HG03442 (cell line): ENCODE data around the gene ZNF543.
"Not testable (repeated sequence)": the region's sequence is repeated elsewhere in the genome, so short reads cannot be mapped to it uniquely, and the experiment has no call there.

ENCODE experiments used
- ATAC-seq: cut with Tn5 transposase; IDR thresholded peaks from one replicate; pipeline ENCODE4 v1.9.1; 2021; ENCODE audit warnings: mild to moderate bottlenecking, moderate library complexity; ENCODE audit not compliant: unreplicated experiment

Gene ZNF543

DNA sequence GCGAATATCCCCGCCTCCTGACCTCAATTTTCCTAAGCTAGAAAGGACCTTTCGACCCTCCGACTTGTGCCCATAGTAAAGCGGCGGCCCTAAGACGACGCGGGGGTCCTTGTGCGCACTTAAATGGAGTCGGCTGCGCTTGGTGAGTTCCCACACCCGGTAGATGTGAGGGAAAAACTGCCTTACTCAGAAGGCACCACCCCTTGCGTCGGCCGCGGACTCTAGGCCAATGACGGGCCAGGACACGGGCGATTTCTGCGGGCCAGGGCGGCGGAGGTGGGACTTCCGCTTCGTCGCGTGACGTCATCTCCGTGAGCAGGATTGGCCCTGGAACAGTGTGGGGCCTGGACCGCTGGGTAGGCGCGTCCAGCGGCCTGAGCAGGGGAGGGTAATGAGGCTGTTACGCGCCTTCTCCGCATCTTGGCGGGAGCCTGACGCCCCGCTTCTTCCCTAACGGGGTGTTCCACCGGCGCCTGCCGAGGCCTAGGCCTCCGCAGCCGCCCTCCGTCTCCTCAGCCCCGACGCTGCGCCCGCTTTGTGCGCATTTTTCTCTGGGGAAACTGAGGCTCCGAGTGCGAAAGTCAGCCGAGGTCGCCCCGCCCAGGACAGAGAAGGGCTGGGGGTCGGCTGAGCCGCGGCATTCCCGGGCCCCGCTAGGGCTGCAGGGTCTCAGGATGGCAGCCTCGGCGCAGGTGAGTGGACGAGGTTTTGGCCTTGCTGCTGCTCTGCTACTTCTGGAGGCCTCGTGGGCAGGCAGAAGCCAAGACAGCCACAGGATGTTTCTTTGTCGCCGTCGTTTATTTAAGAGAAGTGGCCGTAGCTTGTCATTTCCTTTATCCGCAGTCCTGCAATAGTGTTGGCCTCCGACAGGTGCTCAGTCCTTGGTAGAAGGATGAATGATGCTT lies at the start of gene ZNF543:
Gene ZNF543 (plus strand): TSS at position 293 of the 905 bp plus-strand sequence. CDS start 382 bp downstream, at position 675.
- peak; percentile 98 for ATAC-seq

DNA sequence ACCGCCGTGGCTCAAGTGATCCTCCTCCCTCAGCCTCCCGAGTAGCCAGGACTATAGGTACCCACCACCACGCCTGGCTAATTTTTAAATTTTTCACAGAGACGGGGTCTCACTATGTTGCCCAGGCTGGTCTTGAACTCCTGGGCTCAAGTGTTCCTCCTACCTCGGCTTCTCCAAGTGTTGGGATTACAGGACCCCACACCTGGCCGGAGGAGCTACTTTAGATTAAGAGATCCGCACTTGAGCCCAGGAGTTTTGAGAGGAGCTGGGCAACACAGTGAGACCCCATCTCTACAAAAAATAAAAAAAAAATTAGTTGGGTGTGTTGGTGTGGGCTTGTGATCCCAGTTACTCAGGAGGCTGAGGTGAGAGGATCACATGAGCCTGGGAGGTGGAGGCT lies 49.0 kb upstream of the ZNF543 start:
- no peak for ATAC-seq

DNA sequence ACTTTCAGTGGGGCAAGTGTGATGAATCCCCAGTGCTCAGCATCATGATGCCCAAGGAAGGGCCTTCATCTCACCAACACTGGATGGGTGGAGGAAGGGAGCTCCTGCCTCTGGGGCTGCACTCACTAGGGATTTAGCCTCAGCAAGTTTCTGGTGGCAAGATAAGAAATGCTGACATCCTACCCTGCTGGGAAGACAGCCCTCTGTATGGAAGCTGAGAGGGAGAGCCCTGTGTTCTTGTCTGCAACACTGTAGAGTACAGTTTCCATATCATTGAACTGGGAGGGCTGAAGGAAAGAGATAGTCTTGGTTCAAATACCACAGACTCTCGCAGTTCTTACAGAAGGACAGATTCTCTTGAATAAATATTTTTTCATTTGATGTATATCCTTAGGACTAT lies 47.3 kb upstream of the ZNF543 start:
- ATAC-seq = no peak

DNA sequence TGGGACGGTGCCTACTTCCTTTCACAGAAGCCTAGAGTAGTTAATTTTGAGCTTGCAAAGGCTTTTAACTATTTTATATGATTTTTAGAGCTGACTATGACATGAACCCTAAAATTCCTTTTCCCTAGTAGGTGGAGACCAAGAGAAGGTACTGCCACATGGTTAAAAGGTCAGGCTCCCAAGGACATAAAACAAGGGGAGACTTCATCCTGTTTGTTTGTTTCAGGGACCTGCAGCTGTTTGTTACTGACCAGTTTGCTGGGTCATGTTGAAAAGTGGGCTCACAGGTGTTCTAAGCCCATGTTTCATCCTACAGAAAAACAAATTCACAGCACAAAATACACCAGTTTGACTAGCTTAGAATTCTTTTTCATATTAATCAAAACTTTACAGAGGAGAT lies 43.8 kb upstream of the ZNF543 start:
- no peak for ATAC-seq

DNA sequence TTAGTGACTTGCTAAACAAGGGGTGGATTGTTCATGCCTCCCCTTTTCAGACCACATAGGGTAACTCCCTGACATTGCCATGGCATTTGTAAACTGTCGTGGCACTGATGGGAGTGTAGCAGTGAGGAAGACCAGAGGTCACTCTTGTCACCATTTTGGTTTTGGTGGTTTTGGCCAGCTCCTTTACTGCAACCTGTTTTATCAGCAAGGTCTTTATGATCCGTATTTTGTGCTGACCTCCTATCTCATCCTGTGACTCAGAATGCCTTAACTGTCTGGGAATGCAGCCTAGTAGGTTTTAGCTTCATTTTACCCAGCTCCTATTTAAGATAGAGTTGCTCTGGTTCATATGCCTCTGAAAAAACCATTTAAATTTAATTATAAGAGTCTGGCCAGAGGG lies 41.8 kb upstream of the ZNF543 start:
- not testable (repeated sequence) for ATAC-seq

DNA sequence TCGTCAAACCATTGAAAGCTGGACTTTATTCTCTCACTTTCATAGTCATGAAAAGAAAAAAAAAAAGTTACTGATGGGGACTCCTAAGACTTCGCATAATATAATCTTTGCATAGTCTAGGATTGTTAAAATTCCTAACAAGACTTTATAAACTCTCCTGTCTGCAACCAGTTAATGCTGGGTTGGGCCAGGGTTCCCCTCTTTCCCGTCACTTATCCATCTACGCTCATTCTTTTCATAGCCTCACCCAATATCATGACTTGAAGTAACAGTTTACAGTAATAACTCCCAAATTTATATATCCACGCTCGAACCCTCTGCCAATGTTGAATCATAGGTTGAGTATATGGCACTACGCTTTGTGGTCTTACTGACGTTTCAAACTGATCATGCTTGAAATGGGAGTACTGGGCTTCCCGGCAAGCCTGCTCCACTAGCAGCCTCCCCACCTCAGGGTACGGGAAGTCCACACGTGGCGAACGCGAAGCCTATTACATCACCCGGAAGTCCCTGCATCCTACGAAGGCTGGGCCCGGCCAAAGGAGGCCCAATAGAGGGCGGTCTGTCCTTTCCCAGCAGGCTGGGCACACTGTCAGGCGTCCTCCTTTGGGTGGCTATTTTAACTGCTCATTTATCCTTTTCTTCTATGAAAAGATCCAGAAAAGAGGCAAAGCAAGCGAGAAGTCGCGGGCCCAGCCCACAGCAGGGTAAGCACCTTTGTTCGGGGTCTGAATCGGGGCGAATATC lies 40.7 kb upstream of the ZNF543 start:
- peak; percentile 59 for ATAC-seq

DNA sequence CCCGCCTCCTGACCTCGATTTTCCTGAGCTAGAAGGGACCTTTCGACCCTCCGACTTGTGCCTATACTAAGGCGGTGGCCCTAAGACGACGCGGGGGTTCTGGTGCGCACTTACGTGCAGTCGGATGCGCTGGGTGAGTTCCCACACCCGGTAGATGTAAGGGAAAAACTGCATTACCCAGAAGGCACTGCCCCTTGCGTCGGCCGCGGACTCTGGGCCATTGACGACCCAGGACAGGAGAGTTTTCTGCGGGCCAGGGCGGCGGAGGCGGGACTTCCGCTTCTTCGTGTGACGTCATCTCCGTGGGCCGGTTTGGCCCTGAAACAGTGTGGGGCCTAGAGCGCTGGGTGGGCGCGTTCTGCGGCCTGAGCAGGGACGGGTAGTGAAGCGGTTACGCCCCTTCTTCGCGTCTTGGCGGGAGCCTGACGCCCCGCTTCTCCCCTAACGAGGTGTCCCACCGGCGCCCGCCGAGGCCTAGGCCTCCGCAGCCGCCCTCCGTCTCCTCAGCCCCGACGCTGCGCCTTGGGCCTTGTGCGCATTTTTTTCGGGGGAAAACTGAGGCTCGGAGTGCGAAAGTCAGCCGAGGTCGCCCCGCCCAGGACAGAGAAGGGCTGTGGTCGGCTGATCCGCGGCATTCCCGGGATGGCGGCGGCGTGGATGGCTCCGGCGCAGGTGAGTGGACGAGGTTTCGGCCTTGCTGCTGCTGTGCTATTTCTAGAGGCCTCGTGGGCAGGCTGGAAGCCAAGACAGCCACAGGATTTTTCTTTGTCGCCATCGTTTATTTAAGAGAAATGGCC lies 39.9 kb upstream of the ZNF543 start, which contains the start of gene ZNF460:
Gene ZNF460 (plus strand): TSS at position 321 of the 797 bp plus-strand sequence. CDS start 322 bp downstream, at position 643.
- peak; percentile 83 for ATAC-seq

DNA sequence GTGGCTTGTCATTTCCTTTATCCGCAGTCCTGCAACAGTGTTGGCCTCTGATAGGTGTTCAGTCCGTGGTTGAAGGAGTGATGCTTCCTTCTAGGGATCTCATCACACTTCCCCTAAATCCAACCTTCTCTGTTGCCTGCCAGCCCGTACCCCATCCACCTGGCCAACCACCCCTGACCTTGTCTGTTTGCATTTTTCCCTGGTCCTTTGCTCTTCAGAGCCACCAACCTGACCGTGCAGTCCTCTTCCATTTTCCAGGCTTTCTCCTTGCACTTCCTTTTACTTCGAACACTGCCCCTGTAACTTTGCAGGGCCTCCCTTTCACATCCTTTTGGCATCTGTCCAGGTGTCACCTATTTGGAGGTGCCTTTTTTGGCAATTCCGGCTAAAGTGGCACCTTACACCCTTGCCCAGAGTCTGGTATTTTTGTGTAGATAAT lies 39.3 kb upstream of the ZNF543 start:
- ATAC-seq = no peak

DNA sequence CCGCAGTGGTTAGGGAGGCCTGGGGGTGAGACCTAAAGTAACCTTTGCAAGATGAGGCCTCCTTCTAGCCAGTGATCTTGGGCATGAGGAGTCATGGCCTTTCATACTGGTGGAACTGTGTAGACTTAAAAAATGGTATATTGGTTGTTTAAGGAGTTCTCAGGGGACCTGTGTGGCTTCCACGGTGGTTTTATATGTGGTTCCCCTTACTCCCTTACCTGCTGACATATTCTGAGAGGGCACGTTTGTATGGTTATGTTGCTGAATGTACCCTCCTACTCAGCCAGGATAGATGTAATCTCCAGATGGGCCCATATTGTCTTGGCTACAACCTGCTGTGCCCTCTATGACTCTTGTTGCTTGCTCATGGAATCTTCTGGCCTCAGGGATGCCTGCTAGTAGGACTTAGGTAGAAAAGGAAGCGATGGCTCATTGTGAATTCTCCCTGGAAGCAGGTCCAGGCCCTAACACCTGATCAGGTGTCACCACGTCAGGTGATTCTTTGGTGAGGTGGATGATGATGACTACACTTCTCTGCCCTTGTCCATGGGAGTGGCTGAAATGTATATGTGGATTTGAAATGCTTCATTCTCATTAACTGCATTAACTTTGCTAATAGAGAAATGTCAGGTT lies 38.1 kb upstream of the ZNF543 start:
- no peak for ATAC-seq

DNA sequence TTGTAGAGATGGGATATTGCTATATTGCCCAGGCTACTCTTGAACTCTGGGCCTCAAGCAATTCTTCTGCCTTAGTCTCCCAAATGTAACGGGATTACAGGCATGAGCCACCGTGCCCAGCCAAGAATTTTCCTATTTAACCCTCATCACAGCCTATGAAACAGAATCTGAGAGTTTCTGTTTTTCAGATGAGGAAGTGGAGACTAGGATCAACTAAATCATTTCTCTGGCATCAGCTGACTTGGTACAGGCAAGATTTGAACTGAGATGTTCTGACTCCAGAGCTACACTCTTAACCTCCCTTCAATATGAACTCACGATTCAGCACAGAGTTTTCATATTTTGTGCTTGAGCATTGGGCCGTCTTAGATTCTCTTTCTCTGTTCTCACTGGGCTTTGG lies 31.9 kb upstream of the ZNF543 start:
- no peak for ATAC-seq

DNA sequence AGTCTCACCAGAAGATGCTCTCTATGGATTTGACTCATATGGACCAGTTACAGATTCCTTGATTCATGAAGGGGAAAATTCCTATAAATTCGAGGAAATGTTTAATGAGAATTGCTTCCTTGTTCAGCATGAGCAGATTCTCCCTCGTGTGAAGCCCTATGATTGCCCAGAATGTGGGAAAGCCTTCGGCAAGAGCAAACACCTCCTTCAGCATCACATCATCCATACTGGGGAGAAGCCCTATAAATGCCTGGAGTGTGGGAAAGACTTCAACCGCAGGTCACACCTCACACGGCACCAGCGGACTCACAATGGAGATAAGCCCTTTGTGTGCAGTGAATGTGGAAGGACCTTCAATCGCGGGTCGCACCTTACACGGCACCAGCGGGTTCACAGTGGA lies 29.3 kb upstream of the ZNF543 start:
- no peak for ATAC-seq

DNA sequence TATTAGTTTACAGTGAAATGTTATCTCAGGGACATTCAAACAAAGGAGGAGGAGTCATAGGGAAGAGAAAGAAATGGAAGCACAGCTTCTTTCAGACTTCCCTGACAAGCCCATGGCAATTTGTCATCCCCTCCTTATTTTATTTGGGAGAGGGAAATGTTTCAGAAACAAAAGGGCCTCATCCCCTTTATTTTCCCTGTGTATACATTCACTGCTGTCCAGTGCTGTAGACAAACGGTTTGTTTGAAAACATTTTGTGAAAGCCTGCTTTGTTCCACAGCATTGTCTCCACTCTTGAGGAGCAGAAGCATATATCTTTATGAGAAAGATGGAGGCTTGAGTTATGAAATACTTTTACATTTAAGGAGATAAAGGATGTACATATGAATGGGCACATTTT lies 27.7 kb upstream of the ZNF543 start:
- ATAC-seq = no peak

DNA sequence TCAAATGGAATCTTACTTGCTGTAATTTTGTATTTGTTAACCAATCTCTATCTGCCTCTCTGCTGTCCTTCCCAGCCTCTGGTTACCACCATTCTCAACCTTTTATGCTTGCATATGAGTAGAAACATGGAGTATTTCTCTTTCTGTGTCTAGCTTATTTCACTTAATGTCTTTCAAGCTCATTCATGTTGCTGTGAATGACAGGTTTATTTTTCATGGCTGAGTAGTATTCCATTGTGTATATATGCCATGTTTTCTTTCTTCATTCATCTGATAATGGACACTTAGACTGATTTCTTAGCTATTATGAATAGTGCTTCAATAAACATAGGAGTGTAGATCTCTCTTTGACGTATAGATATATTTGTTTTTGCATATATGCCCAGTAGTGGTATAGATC lies 26.6 kb upstream of the ZNF543 start:
- ATAC-seq = no peak

DNA sequence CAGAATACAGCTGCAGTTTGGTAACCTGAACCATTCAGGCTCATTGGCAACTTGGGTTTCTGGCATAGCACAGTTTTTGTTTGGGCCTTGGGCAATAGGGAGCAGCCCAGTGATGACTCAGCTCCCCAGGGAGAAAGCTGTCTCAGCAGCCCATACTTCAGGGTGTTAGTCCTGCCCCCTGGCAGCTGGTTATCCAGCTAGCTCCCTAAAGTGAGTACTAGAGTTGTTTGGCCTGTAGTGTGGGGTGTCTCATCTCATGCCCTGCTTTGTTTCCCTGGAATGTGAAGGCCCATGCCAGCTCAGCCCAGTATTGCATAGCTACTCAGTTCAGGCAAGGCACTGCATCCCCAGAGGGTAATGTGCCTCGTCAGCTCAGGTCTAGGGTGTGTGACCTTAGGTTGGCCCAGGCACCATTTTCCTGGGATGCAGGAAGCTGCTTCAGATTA lies 18.2 kb upstream of the ZNF543 start:
- ATAC-seq = no peak

DNA sequence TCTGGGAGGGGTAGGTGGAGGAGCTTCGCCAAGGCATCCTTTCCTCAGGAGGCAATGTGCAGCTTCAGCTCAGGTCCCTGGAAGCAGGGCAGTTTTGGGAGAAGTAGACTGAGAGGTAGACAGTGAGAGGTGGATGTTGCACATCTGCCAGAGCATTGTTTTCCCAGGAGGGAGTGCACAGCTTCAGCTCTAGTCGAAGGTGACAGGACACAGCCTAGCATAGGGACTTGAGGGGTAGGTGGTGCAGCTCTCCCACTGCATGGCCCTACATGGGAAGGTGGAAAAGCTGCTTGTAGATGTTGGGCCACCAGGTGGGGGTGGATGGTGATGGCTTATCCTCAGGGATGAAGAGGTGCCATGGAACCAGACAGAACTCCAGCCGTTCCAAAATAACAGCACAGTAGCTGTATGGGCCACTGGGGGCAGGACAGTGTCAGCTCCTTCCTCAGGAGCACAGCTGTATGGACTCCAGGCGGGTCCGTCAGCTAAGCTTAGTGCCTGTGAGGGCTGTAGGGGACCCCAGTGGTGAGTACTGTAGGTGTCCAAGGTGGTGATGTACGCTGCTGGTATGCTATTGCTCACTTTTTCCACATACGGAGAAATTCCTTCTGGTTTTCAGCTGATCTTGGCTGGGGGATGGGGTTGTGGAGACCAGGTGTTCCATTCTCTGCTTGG lies 17.4 kb upstream of the ZNF543 start:
- no peak for ATAC-seq

DNA sequence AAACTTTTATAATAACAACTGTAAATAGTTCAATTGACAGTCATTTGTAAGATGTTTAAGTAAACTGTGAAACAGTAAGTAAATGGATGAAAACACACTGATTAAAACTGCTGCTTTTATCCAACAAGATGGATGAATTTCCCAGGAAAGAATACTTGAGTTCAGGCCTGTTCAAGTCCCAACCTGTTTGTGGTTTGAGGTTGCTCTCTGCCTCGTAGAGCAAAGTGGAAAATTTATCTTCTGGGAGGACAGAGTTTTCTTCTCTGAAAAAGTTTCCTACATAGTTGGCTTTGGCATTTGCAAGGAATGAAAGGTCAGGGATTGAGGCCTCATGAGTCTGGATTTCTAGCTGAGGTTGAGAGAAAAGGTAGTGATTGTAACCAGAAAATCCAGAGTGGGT lies 15.2 kb upstream of the ZNF543 start:
- ATAC-seq = no peak

DNA sequence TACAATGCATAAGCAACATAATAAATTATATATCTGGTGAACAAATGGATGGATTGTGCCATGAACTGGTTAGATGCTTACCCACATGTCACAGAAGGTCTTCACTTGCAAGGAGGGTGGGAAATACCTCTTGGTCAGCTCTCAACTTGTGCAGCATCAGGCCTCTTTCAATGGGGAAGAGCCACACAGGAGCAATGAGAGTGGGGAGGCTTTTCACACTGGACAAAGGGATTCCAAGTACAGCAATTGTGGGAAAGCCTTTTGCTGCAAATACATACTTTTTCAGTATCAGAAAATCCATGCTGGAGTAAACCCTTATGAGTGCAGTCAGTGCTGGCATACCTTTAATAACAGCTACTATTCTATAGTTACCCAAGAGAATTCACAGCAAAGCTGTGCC lies 11.8 kb upstream of the ZNF543 start:
- ATAC-seq = no peak

DNA sequence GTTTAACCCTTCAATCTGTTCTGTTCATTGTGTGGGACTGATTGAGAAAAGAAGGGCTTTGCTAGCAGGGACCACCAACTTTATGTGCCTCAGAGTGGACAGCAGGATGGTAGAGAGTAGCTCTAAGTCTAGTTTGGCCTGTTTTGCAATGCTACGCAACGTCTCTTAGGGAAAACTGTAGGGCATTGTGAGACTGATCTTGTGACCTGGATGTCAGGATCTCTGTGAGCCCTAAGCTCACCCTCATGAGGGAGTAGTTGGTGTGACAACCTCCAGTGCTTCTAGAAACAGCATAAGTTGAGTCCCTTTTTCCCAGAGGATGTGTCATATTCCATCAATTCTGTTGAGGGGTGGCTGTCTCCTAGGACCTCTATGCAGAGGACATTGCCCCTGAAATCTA lies 9.5 kb upstream of the ZNF543 start:
- ATAC-seq = no peak

DNA sequence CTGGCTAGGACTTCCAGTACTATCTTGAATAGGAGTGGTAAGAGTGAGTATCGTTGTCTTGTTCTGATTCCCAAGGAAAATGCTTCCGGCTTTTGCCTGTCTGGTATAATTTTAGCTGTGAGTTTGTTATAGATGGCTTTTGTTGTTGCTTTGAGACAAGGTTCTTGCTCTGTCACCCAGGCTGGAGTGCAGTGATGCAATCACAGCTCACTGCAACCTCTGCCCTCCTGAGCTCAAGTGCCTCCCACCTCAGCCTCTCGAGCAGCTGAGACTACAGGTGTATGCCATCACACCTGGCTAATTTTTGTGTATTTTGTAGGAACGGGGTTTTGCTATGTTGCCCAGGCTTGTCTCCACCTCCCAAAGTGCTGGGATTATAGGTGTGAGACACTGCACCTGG lies 6.1 kb upstream of the ZNF543 start:
- no peak for ATAC-seq

DNA sequence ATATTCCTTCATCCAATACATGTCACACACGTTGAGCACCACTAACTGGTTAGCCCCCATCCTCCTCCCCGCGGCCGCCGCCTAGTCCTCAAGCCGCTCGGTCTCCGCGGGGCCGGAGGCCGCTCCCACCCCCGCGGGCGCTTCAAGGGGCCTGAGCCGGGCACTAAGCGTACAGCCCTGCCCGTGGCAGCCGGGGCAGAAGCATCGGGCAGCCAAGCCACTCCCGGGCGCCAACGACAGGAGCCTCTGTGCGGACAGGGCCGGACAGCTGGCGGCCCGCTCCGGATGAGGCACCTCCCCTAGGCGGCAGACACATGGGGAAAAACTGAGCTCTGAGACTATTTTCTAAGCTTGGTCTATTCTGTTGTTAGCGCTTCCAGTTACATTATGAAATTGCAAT lies 2.8 kb upstream of the ZNF543 start:
- no peak for ATAC-seq
